Heart left ventricle (tissue), 16 donors: ENCODE measurements around the gene GARIN6. TPM values are rescaled to one million over a fixed set of nuclear protein-coding genes. Genes with fewer than 3 reads are reported as not detected.

ENCODE experiments used
- ATAC-seq, 4 donors: fragments of 200-7000 bp; cut with Tn5 transposase; one replicate each; pipeline ENCODE4 v1.9.1; 2020 to 2022; ENCODE audit warnings: moderate library complexity in 4 of 4, mild to moderate bottlenecking in 3 of 4, moderate number of reproducible peaks in 1 of 4
- DNase-seq, 5 donors: peaks; one replicate each; pipeline ENCODE4 v3.0.0-alpha.2; 2020
- H3K27ac ChIP-seq, 12 donors: fragments of 200-600 bp; sonication (generic) in 4 of 12; one replicate each; pipeline versions ENCODE4 v1.5.0 to v1.8.0; 2016 to 2022; ENCODE audit warnings: mild to moderate bottlenecking in 2 of 12
- H3K27me3 ChIP-seq, 9 donors: fragments of 200-600 bp; sonication (generic) in 2 of 9; one replicate each; pipeline versions ENCODE4 v1.5.1 to v1.8.0; 2016 to 2022; ENCODE audit warnings: mild to moderate bottlenecking in 3 of 9
- H3K36me3 ChIP-seq, 9 donors: fragments of 200-600 bp; sonication (generic) in 2 of 9; one replicate each; pipeline versions ENCODE4 v1.5.0 to v1.8.0; 2018 to 2022; ENCODE audit warnings: mild to moderate bottlenecking in 2 of 9
- H3K4me1 ChIP-seq, 12 donors: fragments of 200-600 bp; sonication (generic) in 4 of 12; one replicate each; pipeline versions ENCODE4 v1.5.0 to v1.8.0; 2016 to 2022; ENCODE audit warnings: mild to moderate bottlenecking in 3 of 12
- H3K4me3 ChIP-seq, 12 donors: fragments of 200-600 bp; sonication (generic) in 4 of 12; one replicate each; pipeline versions ENCODE4 v1.5.0 to v1.8.0; 2017 to 2022; ENCODE audit warnings: mild to moderate bottlenecking in 9 of 12, moderate library complexity in 4 of 12
- H3K9me3 ChIP-seq, 12 donors: fragments of 200-600 bp; sonication (generic) in 4 of 12; one replicate each; pipeline versions ENCODE4 v1.5.0 to v1.8.0; 2016 to 2022; ENCODE audit warnings: mild to moderate bottlenecking in 1 of 12
- CTCF ChIP-seq, 12 donors: fragments of 200-600 bp; sonication (generic) in 4 of 12; IDR thresholded peaks; one replicate each; pipeline versions ENCODE4 v1.5.0 to v1.8.0; 2018 to 2022; ENCODE audit warnings: antibody characterized with exemption in 12 of 12, mild to moderate bottlenecking in 5 of 12
- POLR2A ChIP-seq, 2 donors: fragments of 450-650 bp; IDR thresholded peaks; one replicate each; pipeline ENCODE4 v1.6.1; 2017; ENCODE audit warnings: antibody characterized with exemption in 2 of 2, mild to moderate bottlenecking in 2 of 2, moderate library complexity in 2 of 2
- WGBS, 4 donors: extraction: QIAGEN DNeasy Blood & Tissue Kit in 2 of 4; methylation state at CpG; one replicate each; pipeline versions ENCODE4 v1.1.5 to v1.1.7; 2013 to 2018; 5-methylcytosine and 5-hydroxymethylcytosine counted together
- intact Hi-C, 10 donors: fragments of 100-400 bp; cut with DNase I; formaldehyde crosslinking; loops; one replicate each; pipeline versions ENCODE4 v1.11.1 to v1.14.2; 2022
- polyA plus RNA-seq, 2 donors: library from polyadenylated mRNA; stranded (reverse); fragments of 200-250 nt; gene quantifications; one replicate each; pipeline ENCODE4 v1.2.3, GENCODE V29; 2013
- total RNA-seq, 9 donors: library from RNA; depleted of rRNA in 2 of 9; stranded (reverse); fragments of >200 nt in 2 of 9; fragmentation: NEBNext Ultra II Directional in 3 of 9; extraction: Animal tissue kit (Norgen Biotek cat#: 25700) in 3 of 9; gene quantifications; one replicate each; pipeline versions ENCODE4 v1.1.0 to v1.2.4, GENCODE V29; 2016 to 2023
- donor health status: ischemic (EF 13 %, LVEDD 7.1; RV severe dilation, severe dysfunction).
- donor health status: healthy with polysubstance abuse.
- donor health status: DM: no; HTN: yes; CAD: no.
- donor health status: DM: no; HTN: no; CAD: no.
- donor health status: ischemic (EF 25% LVEDD 6.9; RV normal size, moderate dysfunction).
- donor health status: ischemic (EF 25% LVEDD 5.7; RV mildly dilated, moderate dysfunction).
- donor health status: healthy.
- donor health status: DM: yes; HTN: yes; CAD: no.
- donor health status: ischemic (EF 35%, LVEDD 5.7; RV mildly dilated, moderate dysfunction).
- donor health status: nonischemic (EF 11% LVEDD 7.7; RV severe dilation, severe dysfunction).
- donor health status: DM: yes; HTN: yes; CAD: no.
- donor health status: PGD.
- donor health status: ischemic (EF 29% LVEDD 5.4; RV normal size, mild dysfunction).
- donor health status: nonischemic (EF 23%, LVEDD 6.1; RV moderate dilation, normal function).

GARIN6 gene
- total and polyA plus RNA-seq, 11 donors, result not detected

- ATAC-seq (no peak), DNase-seq (no peak)
- Histone ChIP-seq H3K9me3 (peaks cover 0 to under 1% (median 0%) of the 10 kb centered on the region in 12 donors), H3K36me3 (no peaks in the 10 kb centered on the region), H3K27me3 (no peaks in the 10 kb centered on the region), H3K4me3 (no peak overlapping the region), H3K27ac (no peak overlapping the region), H3K4me1 (no peaks in the 10 kb centered on the region)
- 54 to 57% (median 56%) methylated on average over 3 of the region's 3 CpGs for WGBS, 4 donors
- TF ChIP-seq CTCF (IDR thresholded peaks at IDR 0.05) (no peak), POLR2A (IDR thresholded peaks at IDR 0.05) (no peak)
- intact Hi-C loops, result no loop called here
Observed at GRCh38 chr12:99611117-99611516, 36.4 kb upstream of the GARIN6 start.

- intact Hi-C loops, result no loop called here
- TF ChIP-seq CTCF (IDR thresholded peaks at IDR 0.05) (no peak), POLR2A (IDR thresholded peaks at IDR 0.05) (no peak)
- H3K27ac ChIP-seq, result no peak overlapping the region
- DNase-seq (no peak), ATAC-seq (no peak)
- no peaks in the 10 kb centered on the region for H3K27me3 ChIP-seq
- H3K36me3 ChIP-seq, result no peaks in the 10 kb centered on the region
- no peaks in the 10 kb centered on the region for H3K4me1 ChIP-seq
- no peak overlapping the region for H3K4me3 ChIP-seq
- peaks cover 0 to 3% (median 0%) of the 10 kb centered on the region in 12 donors for H3K9me3 ChIP-seq
- 78 to 84% (median 80%) methylated on average over 3 of the region's 3 CpGs for WGBS, 4 donors
Observed at GRCh38 chr12:99611599-99611998, 36.0 kb upstream of the GARIN6 start.

- Histone ChIP-seq H3K4me3 (no peak overlapping the region), H3K27me3 (no peaks in the 10 kb centered on the region), H3K4me1 (no peaks in the 10 kb centered on the region), H3K27ac (no peak overlapping the region), H3K9me3 (peaks cover 0 to 39% (median 6%) of the 10 kb centered on the region in 12 donors), H3K36me3 (no peaks in the 10 kb centered on the region)
- WGBS, 4 donors, result 73 to 85% (median 84%) methylated on average over 4 of the region's 4 CpGs
- TF ChIP-seq CTCF (IDR thresholded peaks at IDR 0.05) (no peak), POLR2A (IDR thresholded peaks at IDR 0.05) (no peak)
- DNase-seq (no peak), ATAC-seq (no peak)
- intact Hi-C loops, result no loop called here
Observed at GRCh38 chr12:99618657-99619056, 28.9 kb upstream of the GARIN6 start.

GRCh38 chr12:99619389-99620158, 28.0 kb upstream of the GARIN6 start:
- DNase-seq (no peak), ATAC-seq (no peak)
- 53 to 61% (median 60%) methylated on average over 6 to 7 of the region's 7 CpGs for WGBS, 4 donors
- no peak for TF ChIP-seq POLR2A (IDR thresholded peaks at IDR 0.05)
- peak in 6 of 12 donors; percentile 11 to 45 (median 31) for TF ChIP-seq CTCF (IDR thresholded peaks at IDR 0.05)
- Histone ChIP-seq H3K9me3 (peaks cover 0 to 43% (median 6%) of the 10 kb centered on the region in 12 donors), H3K27me3 (no peaks in the 10 kb centered on the region), H3K4me3 (no peak overlapping the region), H3K4me1 (no peaks in the 10 kb centered on the region), H3K36me3 (no peaks in the 10 kb centered on the region), H3K27ac (no peak overlapping the region)
- intact Hi-C loops, result loop anchor here in 1 of 10 donors (10.0 kb wide), 1 partner anchor 575 kb away; no protein-coding TSS in a partner anchor
